HK-2 (cell line): ENCODE results near the gene NFKBIB.
A peak's percentile ranks its signal among the peaks of the same experiment; 100 is the strongest.
"Not testable (repeated sequence)": the region's sequence is repeated elsewhere in the genome, so short reads cannot be mapped to it uniquely, and the experiment has no call there.

Experiments used
- DNase-seq: peaks from one replicate; pipeline ENCODE4 v3.0.0-alpha.2; 2018; ENCODE audit not compliant: unreplicated experiment

Gene NFKBIB

DNA sequence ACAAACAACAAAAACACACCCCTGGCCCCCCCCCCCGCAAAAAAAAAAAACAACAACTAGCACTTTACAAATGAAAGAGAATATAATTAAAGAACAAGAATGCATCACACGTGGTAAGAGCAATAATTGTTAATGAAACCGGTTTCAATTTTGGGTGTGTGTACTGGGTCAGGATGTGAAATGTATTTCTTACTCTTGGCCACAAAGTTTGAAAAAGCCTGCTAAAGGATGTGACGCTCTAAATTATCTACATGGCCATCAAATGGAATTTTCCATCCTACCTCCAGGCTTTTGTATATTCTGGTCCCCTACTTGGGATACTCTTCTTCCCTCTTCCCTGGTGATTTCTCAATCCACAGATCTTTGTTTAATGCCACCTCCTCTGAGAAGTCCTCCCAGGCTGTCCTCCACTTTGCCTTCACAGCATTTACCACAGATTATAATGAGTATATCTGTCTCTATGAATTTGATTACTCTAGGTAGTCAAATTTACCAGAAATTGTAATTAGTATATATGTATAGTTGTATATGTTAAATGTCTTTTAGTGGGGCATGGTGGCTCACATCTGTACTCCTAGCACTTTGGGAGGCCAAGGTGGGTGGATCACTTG, 28.7 kb downstream of the NFKBIB start:
- no peak for DNase-seq

DNA sequence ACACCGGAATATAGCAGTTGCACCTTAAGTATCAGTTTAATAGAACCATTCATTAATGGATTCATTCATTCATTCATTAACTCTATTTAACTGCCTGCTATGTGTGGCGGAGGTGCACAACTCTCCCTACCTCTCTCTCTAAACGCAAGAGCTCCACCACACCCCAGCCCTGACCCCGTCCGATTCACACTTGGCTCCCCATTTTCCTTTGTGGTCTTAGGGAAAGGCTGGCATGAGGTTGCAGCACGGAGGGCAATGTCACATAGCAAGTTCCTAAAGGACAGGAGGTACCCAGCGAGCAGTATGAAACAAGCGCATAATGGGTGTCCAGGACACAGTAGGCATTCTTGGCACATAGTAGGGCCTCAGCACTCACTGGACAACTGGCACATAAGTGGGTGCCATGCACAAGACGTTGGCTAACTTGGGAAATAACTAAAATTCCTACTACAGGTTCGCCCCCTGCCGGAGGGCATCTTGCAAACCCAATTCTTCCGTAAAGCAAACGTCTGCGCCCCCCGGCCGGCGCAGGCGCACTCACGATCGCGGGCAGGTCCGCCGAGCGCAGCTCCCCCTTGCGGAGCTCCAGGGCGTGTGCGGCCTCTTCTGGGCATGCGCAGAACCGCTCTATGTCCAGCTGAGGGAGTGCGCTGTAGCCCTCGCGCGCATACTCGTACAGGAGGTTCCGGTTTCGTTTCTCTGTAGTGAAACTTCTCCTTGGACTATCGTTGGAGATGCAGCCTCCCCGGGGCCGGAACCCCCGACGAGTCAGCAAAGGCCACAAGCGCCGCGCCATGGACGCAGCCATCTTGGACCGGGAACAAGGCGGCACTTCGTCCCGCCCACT, 30.4 kb downstream of the NFKBIB start, which contains the start of gene SARS2:
Gene SARS2, minus strand, starts transcription at position 835 of the 847 bp plus-strand sequence. Its CDS starts 27 bp downstream, at position 808.
- peak; percentile 95 for DNase-seq

DNA sequence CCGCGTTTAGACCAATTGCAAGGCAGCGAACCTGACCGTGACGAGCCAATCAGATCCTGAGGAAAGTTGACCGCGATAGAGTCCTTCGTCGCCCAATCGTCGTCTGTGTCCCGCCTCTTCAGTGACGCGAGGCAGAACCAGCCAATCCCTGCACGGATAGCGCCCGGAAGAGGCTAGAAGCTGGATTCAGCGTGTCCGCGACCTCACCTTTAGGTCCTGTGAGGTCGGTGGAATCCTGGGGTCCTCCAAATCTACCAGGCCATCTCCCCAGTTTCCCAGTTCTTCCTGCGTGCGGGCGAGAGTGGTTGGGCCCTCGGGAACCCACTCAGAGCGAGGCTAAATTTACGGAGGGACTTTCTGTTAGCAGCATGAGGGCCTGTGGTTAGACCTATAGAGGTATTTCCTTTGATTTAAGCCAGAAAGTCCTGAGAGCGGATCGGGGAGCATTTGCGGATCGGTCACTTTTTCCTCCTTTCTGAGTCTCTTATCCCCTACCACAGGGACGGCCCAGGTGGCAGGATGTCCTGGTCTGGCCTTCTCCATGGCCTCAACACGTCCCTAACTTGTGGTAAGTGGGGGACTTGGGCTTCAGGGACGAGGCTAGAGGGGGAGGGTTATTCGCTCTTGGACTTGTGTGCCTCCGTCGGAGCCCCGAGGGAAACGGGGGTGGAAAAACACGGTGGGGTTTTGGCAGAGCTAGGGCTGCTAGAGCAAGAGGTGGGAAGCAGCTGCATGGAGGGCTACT, 31.2 kb downstream of the NFKBIB start, which contains the start of gene MRPS12:
Gene MRPS12, plus strand, starts transcription at position 169 of the 745 bp plus-strand sequence. Its CDS starts 351 bp downstream, at position 520.
- DNase-seq: peak; percentile 99

DNA sequence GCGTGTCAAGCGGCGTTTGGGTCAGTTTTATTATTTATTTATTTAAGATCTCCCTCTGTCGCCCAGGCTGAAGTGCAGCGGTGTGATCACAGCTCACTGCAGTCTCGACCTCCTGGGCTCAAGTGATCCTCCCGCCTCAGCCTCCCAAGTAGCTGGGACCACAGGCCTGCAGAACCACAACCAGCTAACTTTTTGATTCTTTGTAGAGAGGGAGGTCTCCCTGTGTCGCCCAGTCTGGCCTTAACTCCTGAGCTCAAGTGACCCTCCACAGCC, 31.7 kb downstream of the NFKBIB start:
- no peak for DNase-seq

GRCh38 chr19:38932425-38933179, 32.8 kb downstream of the NFKBIB start:
- no peak for DNase-seq

DNA sequence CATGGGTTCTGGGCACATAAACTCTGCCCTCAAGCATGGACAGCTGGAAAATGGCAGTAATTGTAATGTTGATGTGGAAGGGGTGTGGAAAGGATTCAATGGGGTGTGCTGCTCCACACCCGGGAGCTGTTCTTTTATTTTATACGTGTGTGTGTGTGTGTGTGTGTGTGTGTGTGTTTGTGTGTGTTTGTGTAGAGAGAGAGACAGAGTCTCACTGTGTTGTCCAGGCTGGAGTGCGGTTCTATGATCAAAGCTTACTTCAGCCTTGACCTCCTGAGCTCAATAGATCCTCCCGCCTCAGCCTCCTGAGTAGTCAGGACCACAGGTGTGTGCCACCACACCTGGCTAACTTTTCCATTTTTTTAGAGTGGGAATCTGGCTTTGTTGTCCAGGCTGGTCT, 33.8 kb downstream of the NFKBIB start:
- no peak for DNase-seq

DNA sequence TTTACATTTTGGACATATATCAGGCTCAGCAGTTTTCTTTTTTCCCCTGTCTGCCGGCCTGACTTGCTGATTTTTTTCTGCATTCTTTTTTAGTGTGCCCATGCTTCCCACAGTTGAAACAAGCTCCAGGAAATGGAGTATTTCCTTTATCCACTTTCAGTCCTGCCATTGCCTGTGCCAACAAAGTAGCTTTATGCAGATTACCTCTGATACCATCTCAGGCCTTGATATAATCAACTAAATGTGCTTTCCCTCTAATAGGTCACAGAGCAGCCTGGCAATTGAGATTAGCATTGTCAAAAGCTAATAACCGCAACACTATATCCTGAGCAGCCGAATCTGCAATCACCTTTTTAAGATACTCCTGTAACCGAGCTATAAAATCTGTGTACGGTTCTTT, 40.2 kb downstream of the NFKBIB start:
- no peak for DNase-seq

GRCh38 chr19:38941466-38941865, 41.7 kb downstream of the NFKBIB start:
- not testable (repeated sequence) for DNase-seq

- no peak for DNase-seq
These were observed 42.2 kb downstream of the NFKBIB start for GRCh38 chr19:38941979-38942378.

- DNase-seq: no peak
These were observed 42.9 kb downstream of the NFKBIB start for GRCh38 chr19:38942471-38943181.

- no peak for DNase-seq
These were observed 45.3 kb downstream of the NFKBIB start for GRCh38 chr19:38944981-38945506.

GRCh38 chr19:38945562-38946228, 45.9 kb downstream of the NFKBIB start:
- no peak for DNase-seq

GRCh38 chr19:38946229-38947010, 46.7 kb downstream of the NFKBIB start:
- DNase-seq: no peak

GRCh38 chr19:38949580-38950367, 50.0 kb downstream of the NFKBIB start:
- no peak for DNase-seq

- no peak for DNase-seq
These were observed 51.4 kb downstream of the NFKBIB start for GRCh38 chr19:38951187-38951586.

DNA sequence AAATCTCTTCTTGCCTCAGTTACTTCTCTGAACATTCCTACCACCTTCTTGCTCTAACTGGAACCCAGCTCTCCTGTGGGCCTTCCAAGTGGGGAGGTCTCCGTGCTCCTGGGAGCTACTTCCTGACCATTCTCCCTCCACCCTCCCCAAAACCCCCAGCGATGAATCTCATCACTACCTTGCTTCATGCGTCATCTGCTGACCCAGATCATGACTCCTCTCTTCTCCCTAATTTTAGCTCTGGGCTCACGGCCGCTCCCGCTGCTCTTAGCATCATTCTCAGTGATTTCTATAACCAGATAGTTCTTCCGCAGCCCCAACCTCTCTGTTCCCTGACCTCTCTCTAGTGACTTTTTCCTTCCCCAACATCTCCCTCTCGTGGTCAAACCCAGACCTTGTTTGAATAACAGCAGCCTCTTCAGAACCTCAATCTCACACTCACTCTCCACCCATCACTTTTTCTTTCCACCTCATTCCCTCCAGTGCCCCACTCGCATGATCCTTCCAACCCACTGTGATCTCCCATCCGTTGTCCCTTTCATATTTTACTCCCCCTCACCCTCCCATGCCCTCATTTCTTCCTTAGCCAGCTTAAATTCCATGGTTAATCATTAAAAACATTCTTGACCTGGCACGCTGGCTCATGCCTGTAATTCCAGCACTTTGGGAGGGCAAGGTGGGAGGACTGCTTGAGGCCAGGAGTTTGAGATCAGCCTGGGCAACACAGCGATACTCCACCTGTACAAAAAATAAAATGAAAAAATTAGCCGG, 52.8 kb downstream of the NFKBIB start:
- peak; percentile 60 for DNase-seq

GRCh38 chr19:38953677-38954076, 53.9 kb downstream of the NFKBIB start:
- DNase-seq: no peak

- DNase-seq: no peak
These were observed 56.5 kb downstream of the NFKBIB start for GRCh38 chr19:38956264-38956663.
